Measurements from ENCODE around the gene MOGAT2. TPM values are rescaled to one million over a fixed set of nuclear protein-coding genes. Genes with fewer than 3 reads are reported as not detected.
"Not testable (repeated sequence)": the region's sequence is repeated elsewhere in the genome, so short reads cannot be mapped to it uniquely, and the experiment has no call there.

Gene MOGAT2
- not detected in 2 replicates for total RNA-seq (2014; rRNA removed; shearing (Covaris generic))

DNA sequence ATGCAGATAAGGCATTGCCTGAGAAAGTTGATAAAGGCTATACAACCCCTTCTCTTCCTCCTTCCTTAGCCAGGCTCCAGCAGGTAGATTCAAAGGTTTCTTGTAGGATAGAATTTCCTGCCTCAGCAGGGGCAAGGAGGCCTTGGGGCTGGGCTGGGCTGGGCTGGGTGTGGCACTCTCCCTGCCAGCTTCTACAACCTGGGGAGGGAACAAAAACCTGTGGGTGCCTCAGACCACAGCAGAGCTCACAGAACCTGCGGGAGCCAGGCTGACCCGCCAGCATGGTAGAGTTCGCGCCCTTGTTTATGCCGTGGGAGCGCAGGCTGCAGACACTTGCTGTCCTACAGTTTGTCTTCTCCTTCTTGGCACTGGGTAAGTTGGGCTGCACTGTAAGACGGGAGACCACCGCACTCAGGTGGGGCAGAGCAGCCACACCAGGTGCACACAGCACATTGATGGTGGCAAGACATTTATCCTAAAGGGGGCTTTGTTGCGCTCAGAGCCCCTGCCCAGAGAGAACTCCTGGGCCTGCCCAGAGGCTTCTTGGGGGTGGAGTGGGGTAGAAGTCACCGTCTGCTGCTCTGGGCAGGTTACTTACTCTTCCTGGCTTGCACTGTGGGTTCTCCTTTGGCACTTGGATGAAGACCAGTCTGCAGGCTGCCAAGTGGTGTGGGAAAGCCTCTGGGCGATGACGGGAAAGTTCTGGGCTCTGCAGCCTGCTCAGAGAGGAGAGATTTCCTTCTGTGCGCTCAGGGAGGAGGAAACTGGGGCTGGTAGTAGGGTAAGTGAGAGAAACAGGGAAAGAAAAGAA lies at the start of gene MOGAT2:
Gene MOGAT2 (plus strand): TSS at position 231 of the 811 bp plus-strand sequence. CDS start 51 bp downstream, at position 282.
- DNase-seq (ENCODE audit: low read depth), result no peak

DNA sequence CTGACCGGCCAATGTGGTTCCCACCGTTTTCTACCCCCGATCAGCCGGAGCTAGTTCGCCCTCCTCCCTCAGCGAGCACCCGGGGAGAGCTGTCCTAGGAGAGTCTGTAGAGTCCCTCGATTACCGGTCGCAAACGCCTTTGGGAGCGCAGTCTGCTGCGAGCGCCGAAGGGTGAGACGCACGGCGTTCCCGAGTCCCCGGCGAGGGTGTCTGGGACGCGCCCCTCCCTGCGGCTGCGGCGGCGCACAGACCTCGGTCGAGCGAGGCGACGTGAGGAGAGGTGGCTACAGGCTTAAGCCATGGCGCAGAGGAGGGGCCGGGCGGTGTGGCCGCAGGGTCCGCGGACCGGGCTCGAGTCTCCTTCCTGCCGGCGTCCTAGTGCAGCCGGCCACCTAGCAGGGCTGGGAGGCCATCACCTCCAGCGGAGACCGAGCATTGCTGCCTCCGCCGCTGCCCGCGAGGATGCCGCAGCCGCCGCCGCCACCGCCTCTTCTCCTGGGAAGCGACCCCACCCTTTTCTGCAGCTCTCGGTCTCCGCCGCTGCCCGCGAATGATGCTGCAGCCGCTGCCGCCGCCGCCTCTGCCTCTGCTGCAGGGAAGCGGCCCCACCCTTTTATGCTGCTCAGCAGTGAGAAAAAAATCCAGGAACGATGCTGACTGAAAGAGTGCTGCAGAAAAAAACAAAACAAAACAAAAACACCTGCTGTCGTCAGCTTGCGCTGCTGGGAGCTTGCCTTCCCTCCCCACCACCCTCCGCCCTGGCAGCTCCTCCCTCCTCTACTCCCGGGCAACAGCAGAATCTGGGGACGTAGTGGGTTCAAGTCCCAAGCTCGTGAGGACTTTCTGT lies 49.0 kb upstream of the MOGAT2 start, which contains the start of gene MAP6:
Gene MAP6 (minus strand): TSS at position 588 of the 847 bp plus-strand sequence. CDS start 669 bp downstream, outside the sequence.
- peak; percentile 17 for DNase-seq (ENCODE audit: low read depth)

DNA sequence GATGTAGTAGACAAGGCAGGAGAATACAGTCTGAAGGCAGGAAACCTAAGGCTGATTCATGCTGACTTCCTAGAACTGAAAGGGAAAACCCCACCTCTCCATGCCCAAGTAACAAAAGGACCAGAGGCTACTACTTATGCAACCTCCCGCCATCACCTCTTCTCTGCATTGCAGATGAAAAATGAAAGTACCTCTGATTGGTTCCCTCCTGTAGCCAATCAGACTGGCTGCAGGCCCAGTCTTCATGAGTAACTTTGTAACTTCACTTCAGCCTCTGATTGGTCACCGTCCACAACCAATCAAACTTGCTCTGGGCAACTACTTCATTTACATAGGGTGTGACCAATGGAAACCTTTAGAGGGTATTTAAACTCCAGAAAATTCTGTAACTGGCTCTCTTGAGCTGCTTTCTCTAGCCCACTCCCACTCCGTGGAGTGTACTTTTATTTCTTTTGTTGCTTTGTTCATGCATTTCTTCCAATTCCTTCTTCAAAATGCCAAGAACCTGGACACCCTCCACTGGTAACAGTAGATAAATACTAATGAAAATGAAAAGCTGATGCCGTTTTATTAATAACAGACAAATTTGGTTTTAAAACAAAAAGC lies 43.6 kb upstream of the MOGAT2 start:
- peak; percentile 83 for DNase-seq (ENCODE audit: low read depth)

DNA sequence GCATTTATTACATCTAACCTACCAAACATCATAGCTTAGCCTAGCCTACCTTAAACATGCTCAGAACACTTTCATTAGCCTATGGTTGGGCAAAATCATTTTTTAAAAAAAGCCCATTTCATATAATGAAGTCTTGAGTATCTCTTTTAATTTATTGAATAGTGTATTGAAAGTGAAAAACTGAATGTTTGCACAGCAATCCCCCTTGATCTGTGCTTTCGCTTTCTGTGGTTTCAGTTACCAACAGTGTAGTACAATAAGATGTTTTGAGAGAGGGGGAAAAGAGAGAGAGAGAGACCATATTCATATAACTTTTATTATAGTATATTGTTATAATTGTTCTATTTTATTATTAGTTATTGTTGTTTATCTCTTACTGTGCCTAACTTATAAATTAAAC lies 40.4 kb upstream of the MOGAT2 start:
- no peak for DNase-seq (ENCODE audit: low read depth)

DNA sequence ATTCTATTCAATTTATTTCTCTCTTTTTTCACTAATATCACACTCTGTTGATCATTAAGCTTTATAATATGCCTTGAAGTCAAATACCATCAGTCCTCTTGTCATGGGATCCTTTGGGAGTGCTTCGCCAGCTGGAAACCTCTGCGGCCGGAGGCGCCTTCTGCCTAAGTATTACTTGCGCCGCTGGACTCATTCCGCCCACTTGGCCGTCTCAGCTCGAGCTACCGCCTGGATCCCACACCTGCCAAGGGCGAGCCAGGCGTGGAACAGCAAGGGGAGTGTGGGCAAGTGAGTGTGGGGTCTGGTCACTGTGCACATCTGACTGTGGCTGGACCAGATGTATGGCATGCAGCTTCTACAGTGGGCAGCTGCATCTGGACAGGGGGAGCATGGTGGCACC lies 39.7 kb upstream of the MOGAT2 start:
- no peak for DNase-seq (ENCODE audit: low read depth)

DNA sequence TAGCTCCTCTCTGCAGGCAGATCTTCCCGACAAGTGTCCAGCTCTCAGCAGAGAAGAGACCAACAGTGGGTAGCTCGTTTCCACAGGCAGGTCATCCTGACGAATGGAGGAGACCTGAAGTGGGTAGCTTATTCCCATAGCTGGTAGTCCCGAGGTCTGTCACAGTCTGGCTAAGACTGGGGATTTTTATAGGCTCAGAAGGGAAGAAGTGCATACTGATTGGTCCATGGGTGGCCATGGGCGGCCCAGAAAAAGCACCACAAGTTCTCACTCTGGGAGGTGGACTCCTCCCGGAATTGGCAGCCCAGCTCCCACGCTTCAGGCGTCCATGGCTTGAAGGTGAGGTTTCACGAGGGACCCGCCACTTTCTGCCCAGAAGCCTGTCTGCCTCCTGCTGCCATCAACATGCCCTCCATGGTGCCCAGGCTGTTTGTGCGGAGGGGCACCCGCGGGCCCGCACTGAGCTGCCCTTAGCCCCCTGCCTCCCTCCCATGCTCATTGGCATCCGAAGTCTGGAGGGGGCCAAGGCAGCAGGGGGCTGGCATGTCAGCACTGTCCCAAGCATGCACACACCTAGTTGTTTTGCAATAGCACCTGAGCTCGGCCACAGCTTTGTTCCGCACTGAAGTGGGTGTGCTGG lies 38.9 kb upstream of the MOGAT2 start:
- no peak for DNase-seq (ENCODE audit: low read depth)

DNA sequence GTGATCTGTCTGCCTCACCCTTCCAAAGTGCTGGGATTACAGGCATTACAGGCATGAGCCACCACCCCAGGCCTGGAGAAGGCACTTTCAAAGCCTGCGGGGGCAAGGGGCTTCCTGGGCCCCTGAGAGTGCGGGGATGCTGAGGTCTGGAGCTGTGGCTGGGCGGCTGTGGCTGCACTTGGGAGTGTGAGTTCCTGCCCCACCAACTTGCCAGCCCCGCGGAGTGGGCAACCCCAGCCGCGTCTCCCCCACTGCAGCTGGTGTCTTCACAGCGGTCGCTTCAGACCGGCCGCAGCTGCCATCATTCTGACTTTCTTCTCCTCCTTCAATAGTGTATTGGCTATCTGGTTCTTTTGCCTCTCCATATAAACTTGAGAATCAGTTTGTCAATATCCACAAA lies 38.1 kb upstream of the MOGAT2 start:
- no peak for DNase-seq (ENCODE audit: low read depth)

DNA sequence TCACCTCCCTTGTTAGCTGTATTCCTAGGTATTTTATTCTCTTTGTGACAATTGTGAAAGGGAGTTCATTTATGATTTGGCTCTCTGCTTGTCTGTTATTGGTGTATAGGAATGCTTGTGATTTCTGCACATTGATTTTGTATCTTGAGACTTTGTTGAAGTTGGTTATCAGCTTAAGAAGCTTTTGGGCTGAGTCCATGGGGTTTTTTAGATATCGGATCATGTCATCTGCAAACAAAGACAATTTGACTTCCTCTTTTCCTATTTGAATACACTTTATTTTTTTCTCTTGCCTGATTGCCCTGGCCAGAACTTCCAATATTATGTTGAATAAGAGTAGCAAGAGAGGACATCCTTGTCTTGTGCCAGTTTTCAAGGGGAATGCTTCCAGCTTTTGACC lies 33.8 kb upstream of the MOGAT2 start:
- DNase-seq (ENCODE audit: low read depth), result not testable (repeated sequence)

DNA sequence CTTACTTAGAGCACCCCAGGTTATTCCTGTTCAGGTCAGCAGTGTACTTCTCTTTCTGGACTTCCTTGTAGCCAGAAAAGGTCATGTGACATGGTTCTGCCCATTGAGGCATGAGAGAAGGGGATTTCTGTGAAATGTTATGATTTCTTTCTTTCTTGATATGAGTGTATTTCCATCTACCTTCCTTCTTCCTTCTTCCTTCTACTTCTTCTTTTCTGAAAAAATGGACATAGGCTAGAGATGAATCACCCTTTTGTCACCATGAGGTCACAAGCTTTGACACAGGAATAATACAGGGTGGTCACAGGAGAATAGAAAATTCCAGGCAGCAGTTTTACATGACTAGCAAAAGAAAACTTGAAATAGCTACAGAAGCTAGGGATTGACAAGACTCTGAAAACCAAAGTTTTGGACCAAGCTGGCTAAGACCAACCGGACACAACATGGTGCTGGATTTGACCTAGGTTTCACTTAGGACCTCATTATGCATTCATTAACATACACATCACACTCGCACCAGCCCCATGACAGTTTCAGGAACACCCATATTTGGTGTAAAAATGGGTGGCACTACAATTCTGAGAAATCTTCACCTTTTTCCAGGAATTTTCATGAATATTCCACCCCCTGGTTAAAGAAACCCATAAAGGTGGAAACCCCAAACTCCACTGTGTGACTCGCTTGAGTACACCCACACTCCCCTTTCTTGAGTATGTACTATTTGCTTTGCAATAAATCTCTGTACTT lies 27.6 kb upstream of the MOGAT2 start:
- no peak for DNase-seq (ENCODE audit: low read depth)

DNA sequence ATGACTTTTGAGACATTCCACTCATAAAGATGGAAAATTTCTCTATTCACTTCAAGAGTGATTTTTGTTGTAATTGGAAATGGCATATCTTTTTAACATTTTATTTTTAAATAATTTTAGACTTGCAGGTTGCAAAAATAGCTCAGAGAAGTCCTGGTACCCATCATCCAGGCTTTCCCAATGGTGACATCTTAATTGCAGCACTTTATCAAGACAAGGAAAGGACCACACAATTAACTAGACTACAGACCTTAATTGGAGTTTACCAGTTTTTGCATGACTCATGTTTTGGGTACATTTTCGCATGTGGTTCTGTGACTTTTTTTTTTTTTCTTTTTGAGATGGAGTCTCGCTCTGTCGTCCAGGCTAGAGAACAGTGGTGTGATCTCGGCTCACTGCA lies 25.8 kb upstream of the MOGAT2 start:
- DNase-seq (ENCODE audit: low read depth), result no peak

DNA sequence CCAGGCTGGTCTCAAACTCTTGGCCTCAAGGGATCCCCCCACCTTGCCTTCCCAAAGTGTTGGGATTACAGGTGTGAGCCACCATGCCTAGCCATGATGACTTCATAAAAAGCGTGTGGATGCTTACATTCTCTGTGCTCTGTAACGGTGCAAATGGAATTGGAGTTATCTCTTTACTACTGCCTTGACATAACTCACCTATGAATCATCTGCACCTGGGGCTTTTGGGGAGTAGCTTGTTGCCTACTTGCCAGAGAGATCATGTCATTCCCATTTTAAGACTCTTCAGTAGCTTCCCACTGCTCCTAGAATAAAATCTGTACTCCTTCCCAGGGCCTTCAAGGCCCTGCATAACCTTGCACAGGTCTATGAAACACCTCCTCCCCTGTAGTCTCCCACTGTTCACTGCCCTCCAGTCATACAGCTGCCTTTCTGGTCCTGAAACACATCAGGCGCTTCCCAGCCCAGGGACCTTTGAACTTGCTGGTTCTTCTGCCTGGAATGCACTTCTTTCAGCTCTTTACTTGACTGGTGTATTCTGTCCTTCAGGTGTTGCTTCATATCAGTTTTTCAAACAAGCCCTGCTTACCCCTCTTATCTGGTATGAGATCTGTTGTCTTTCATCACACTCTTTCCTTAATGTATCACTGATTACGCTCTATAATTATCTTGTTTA lies 19.6 kb upstream of the MOGAT2 start:
- DNase-seq (ENCODE audit: low read depth), result peak; percentile 5

DNA sequence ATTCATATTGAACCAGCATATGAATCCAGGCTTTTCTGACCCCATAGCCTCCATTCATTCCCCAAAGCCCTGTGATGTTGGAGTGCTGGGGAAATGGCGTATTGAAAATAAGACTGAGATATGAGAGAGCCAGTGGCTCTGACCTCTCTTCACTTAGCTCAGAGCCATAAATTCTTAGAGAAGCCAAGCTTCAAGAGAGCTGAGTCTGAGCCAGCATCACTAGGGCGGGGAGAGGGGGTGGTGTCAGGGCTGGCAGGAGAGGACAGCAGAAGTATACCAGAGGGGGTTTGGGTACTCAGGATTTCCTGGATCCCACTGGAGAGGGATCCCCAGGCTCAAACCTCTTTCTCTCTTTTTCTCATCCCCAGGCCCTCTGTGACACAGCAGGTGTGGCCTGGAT lies 16.7 kb upstream of the MOGAT2 start:
- DNase-seq (ENCODE audit: low read depth), result no peak

DNA sequence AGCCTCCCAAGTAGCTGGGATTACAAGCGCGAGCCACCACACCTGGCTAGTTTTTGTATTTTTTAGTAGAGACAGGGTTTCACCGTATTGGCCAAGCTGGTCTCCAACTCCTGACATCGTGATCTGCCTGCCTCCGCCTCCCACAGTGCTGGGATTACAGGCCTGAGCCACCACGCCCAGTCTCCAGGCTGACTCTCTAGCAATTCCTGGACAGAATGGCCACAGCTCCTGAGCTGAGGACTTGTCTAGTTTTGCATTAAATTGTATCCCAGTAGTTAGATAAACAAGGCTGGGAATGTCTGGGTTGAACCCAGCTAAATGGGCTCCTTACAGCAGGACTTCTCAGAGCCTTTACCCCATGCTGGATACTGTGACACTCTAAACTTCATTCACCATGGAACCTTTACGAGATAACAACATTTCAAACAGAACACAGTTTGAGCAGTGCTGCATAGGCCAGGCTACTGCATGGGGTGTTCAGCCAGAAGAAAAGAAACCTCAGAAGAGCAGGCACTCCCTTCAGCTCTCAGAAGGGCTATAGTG lies 13.9 kb upstream of the MOGAT2 start:
- DNase-seq (ENCODE audit: low read depth), result no peak

DNA sequence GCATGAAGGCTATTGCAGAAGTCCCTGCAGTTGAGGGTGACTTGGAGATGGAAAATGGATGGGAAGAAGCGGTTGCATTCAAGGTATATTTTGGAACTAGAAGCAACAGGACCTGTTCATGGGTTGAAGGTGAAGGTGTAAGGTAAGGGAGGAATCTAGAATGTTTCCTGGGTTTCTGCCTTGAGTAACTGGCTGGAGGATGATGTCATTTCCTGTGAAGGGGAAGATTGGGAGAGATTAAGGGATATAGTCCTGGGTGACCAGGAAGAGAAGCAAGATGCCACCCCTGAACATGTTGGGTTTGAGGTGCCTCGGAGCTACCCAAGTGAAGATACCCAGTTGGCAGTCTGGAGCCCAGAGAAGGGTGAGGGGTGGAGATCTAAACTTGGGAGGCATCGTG lies 12.1 kb upstream of the MOGAT2 start:
- no peak for DNase-seq (ENCODE audit: low read depth)

DNA sequence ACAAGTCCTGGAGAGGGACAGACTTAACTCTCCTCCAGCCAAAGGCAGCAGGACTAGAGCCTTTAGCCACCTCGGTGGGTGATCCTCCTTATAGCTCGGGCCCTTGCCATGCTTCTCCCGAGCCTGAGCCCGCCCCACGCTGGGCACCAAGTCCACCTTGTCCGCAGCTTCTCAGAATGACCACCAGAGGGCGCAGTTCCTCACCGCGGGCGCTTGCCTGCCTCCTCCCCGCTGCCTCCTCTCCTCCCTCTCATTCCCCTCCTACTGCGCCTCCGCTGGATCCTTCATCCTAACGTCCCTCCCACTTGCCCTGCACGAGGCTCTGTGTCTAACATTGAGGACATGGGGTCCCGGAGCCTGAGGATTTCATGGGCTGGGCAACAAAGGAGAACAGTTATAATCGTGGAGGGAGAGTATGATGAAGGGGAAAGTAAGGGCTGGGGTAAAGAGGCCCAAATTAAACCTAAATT lies 11.3 kb upstream of the MOGAT2 start:
- DNase-seq (ENCODE audit: low read depth), result peak; percentile 60

DNA sequence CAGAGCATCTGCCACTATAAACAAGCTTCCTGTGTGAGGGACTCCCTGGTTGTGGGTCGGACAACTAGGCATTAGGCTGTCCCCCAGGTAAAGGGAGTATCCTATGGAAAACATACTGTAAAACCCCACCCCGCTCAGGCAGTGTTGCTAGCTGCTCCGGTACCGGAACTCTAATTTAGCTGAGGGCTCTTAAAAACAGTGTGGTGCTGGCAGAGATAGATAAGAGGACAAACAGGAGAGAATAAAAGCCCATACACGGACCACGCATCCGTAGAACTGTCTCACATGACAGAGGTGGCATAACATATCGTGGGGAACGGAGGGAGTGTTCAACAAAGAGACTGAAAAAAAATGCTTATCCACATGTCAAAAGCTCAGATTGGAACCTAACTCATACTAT lies 3.4 kb upstream of the MOGAT2 start:
- DNase-seq (ENCODE audit: low read depth), result no peak

DNA sequence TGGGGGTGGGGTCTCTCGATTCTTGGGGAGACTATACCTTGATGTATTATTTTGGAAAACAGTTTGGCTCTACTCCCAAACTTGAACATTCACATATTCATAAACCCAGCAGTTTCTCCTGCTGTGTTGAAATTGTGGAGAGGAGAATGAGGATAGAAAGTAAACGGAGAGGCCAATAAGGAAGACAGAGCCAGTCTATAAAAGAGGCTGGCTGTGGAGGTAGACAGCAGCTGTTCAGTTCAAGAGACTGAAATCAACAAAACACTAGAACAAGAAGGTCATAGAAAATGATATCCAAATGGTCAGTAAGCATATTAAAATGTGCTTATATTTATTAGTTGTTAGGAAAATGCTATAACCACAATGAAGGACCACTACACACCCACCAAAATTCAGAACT lies 1.9 kb upstream of the MOGAT2 start:
- no peak for DNase-seq (ENCODE audit: low read depth)

DNA sequence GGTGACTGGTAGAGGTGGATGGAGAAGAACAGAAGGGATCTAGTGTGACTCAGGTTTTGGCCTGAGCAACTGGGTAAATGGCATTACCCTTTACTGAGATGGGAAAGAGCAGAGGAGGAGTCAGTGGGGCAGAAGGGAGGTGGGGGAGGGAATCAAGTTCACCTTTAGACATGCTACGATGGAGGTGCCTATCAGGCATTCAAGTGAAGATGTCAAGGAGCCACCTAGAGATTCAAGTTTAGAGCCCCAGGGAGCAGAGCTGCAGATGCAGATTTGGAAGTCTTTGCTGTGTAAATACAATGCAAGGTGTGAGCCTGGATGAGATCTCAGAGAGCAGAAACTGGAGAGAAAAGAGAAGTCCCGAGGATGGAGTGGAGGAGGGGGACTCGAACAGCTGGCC lies 979 bp upstream of the MOGAT2 start:
- DNase-seq (ENCODE audit: low read depth), result no peak

DNA sequence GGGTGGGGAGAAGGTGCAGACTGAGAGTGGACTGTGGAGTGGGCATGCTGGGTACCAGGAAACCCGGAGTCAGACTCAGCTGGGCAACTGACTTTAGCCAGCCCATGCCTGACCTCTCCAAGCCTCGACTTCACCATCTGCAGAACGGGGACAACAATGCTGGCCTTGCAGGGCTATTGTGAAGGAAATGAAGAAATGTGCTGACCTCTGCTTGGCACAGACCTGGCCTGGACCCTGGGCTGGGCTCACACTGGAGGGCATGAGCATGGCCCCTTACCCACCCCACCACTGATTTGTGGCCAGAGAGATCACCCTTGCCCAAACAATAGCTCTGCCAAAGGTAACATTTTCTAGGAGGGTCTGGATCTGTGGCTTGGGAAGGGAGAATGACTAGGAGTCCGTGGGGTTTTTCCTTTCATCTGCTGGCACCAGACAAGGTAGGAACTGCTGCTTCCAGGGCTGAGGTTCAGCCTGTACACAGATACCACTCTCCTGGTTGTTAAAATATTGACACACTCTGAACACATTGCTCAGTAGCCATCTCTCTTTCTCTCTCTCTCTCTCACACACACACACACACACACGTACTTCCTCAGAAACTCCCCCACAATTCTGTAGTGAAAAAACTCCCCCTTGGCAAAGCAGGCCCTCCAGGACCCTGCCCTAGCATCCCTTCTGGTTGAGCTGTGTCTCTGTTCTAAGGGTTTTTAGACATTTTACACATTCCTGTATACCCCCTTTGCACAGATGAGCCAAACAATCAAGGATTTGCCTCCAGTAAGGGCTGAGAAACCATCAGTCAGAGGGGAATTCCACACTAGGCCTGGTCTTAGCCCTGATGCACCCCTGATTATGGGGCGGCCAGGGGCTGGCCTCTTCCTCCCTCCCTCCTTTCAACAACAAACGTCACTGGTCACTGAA lies 1.0 kb downstream of the MOGAT2 start:
- no peak for DNase-seq (ENCODE audit: low read depth)

All from RPMI7951 (cell line).